GM03348 (cell line): ENCODE measurements around the gene PTPRN2.
"Not testable (repeated sequence)": the region's sequence is repeated elsewhere in the genome, so short reads cannot be mapped to it uniquely, and the experiment has no call there.

ENCODE experiments used
- DNase-seq: peaks from one replicate; pipeline ENCODE4 v3.0.0; 2012; ENCODE audit warnings: low spot score

The PTPRN2 gene

GRCh38 chr7:158385496-158386354, 201.9 kb downstream of the PTPRN2 start:
- not testable (repeated sequence) for DNase-seq

GRCh38 chr7:158384746-158385145, 202.9 kb downstream of the PTPRN2 start:
- no peak for DNase-seq

DNA sequence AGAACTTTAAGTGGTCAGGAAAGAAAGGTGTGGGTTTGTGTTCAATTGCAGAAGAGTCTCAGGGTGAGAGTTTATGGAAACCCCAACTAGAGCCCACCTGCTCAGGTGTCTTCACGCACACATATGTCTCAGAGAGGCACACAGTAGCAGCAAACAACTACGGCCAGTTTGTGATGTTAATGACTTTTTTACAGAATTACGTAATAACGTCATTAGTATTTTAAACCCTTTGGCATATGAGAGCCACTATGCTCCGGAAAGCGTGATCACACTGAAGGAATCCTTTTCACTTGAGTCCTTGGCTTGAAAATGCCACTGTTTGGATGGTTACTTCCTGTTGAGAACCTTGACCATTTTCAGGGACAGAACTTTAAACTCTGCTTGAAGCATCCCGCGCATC, 204.0 kb downstream of the PTPRN2 start:
- no peak for DNase-seq

GRCh38 chr7:158382363-158383254, 205.0 kb downstream of the PTPRN2 start:
- no peak for DNase-seq

DNA sequence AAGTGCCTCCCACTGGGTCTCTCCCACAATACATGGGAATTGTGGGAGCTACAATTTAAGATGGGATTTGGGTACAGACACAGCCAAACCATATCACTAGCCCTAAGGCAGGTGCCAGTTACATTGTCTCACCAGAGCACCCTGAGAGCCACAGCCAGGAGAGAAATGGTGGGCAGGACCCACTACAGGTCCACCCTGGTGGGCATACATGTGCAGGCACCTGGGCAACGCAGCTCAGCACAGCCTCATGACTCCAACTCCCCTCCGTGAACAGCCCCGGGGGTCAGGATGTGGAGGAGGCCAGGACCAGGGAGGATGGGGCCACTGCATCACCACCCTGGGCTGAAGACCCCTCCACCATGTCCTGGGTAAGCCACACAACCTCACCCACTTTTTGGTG, 205.7 kb downstream of the PTPRN2 start:
- no peak for DNase-seq

GRCh38 chr7:158378978-158379377, 208.6 kb downstream of the PTPRN2 start:
- no peak for DNase-seq

- DNase-seq, result no peak
These were observed 209.6 kb downstream of the PTPRN2 start for GRCh38 chr7:158377800-158378623.

GRCh38 chr7:158376839-158377186, 210.8 kb downstream of the PTPRN2 start:
- not testable (repeated sequence) for DNase-seq

- DNase-seq, result not testable (repeated sequence)
These were observed 211.3 kb downstream of the PTPRN2 start for GRCh38 chr7:158376146-158376838.

GRCh38 chr7:158375034-158375433, 212.6 kb downstream of the PTPRN2 start:
- no peak for DNase-seq

GRCh38 chr7:158374586-158374985, 213.0 kb downstream of the PTPRN2 start:
- DNase-seq, result no peak

GRCh38 chr7:158374146-158374545, 213.5 kb downstream of the PTPRN2 start:
- DNase-seq, result no peak

- DNase-seq, result no peak
These were observed 214.0 kb downstream of the PTPRN2 start for GRCh38 chr7:158373476-158374133.

DNA sequence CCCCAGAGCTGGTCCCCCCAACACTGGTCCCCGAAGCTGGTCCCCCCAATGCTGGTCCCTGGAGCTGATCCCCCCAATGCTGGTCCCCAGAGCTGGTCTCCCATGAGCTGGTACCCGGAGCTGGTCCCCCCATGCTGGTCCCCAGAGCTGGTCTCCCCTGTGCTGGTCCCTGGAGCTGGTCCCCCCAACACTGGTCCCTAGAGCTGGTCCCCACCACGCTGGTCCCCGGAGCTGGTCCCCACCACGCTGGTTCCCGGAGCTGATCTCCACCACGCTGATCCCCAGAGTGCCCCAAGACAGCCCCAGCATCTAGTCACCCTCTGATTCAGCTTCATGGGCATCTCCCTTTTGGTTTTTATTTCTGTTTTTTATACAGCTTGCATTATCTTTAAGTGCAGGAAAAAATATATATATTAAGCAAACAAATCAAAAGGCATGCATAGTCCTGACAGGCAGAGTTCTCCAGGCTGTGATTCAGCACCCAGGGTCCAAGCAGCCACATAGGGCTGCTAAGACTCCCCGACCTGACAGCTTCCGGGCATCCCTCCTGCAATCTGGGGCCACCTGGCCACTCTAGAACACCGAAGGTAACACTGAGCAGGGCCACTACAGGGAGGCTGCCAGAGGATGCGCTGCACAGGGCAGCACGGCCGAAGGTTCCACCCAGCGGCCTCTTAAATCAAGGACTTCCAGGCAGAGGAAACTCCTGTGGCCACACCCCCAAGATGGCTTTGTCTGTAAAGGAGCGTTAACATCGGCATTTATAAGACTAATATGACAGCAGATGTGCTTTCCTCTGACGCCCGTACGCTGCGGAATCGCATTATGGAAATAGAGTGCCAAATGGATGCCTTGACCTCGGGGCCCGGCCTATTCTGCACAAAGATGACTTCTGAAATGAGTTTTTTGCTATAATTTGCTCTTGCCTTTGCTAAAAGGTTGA, 215.0 kb downstream of the PTPRN2 start:
- no peak for DNase-seq

DNA sequence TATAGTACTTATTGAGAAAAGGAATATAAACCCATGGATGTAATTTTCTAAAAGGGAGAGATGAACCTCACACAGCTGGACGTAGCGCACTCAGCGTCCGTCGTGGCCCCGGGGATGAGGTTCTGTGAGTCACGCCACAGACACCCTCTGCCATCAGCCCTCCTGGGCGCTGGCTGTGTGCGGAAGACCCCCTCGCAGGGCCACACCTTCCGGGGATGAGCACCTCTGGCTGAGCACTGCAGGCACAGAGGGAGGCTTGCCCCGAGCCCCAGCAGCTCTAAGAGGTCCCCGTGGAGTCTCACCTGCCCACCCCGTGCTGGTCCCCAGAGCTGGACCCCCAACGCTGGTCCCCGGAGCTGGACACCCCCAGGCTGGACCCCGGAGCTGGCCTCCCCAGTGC, 215.8 kb downstream of the PTPRN2 start:
- no peak for DNase-seq

DNA sequence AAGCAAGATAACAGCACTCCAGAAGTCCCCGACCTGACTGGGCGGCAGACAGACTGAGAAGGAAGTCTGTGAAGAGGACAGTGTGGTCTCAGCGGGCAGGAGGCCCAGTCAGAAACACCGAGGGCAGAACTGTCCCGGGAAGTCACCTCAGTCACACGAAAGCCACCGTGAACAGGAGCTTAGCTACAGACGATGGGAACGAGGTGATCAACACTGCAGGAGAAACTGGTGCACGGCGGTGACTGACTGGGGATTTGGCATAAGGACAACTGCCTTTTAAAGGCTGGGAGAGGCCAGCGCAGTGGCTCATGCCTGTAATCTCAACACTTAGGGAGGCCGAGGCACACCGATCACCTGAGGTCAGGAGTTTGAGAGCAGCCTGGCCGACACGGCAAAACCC, 217.8 kb downstream of the PTPRN2 start:
- DNase-seq, result no peak

- no peak for DNase-seq
These were observed 218.3 kb downstream of the PTPRN2 start for GRCh38 chr7:158369290-158369689.

GRCh38 chr7:158368449-158368848, 219.2 kb downstream of the PTPRN2 start:
- no peak for DNase-seq

GRCh38 chr7:158367634-158367982, 220.0 kb downstream of the PTPRN2 start:
- no peak for DNase-seq
